ENCODE results near the gene FOXI3. TPM values are rescaled to one million over a fixed set of nuclear protein-coding genes. Genes with fewer than 3 reads are reported as not detected.

Gene FOXI3
- total and polyA plus RNA-seq, 4 donors, result not detected

DNA sequence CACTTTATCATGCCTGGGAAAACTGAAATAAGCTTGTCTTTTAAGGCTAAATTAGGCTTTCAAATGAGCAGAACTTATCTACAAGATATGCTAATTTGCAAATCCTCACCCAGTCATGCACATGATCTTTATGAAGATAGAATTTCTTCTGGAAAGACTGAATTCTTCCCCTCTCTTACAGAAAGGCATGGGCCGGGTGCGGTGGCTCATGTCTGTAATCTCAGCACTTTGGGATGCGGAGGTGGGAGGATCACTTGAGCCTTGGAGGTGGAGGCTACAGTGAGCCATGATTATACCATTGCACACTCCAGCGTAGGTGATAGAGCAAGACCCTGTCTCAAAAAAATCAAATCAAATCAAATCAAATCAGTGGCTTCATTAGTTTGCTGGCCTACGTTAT lies 11.7 kb upstream of the FOXI3 start:
- DNase-seq (ENCODE audit: low spot score), result no peak
- Histone ChIP-seq H3K36me3 (ENCODE audit: control insufficient read depth in 4 of 4, insufficient read depth in 3 of 4, low read depth in 1 of 4, low read length in 3 of 4) (no peaks in the 10 kb centered on the region), H3K27ac (ENCODE audit: low read depth in 1 of 2, low read length in 2 of 2) (no peak overlapping the region), H3K27me3 (ENCODE audit: control insufficient read depth in 4 of 4, insufficient read depth in 4 of 4, low read length in 3 of 4) (peaks cover 0 to 7% (median 0%) of the 10 kb centered on the region in 4 donors), H3K4me1 (ENCODE audit: control insufficient read depth in 4 of 4, insufficient read depth in 4 of 4, low read length in 3 of 4) (no peaks in the 10 kb centered on the region), H3K9ac (ENCODE audit: low read depth in 1 of 2, low read length in 2 of 2) (no peak overlapping the region), H3K9me3 (ENCODE audit: control insufficient read depth in 4 of 4, low read length in 3 of 4) (no peaks in the 10 kb centered on the region), H3K4me3 (ENCODE audit: low read depth in 1 of 3, low read length in 3 of 3) (no peak overlapping the region)
- WGBS, result 80% methylated on average over 5 of the region's 5 CpGs
- TF ChIP-seq, protein P1, sequence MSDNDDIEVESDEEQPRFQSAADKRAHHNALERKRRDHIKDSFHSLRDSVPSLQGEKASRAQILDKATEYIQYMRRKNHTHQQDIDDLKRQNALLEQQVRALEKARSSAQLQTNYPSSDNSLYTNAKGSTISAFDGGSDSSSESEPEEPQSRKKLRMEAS (IDR thresholded peaks at IDR 0.05), result no peak
- TF ChIP-seq JUND (IDR thresholded peaks at IDR 0.05) (no peak), YY1 (IDR thresholded peaks at IDR 0.05) (no peak), SP1 (IDR thresholded peaks at IDR 0.05) (no peak), NR2F2 (IDR thresholded peaks at IDR 0.05) (no peak), RAD21 (IDR thresholded peaks at IDR 0.05) (no peak), GABPA (IDR thresholded peaks at IDR 0.05 in 1 of 2, conservative IDR thresholded peaks at IDR 0.05 in 1 of 2) (no peak), HNF4A (conservative IDR thresholded peaks at IDR 0.05) (no peak), FOXA2 (IDR thresholded peaks at IDR 0.05) (no peak), TAF1 (conservative IDR thresholded peaks at IDR 0.05) (no peak), FOXA1 (IDR thresholded peaks at IDR 0.05) (no peak), EGR1 (IDR thresholded peaks at IDR 0.05; ENCODE audit: low read depth in 2 of 2) (no peak), RXRA (IDR thresholded peaks at IDR 0.05) (no peak)
- TF ChIP-seq, protein P2, sequence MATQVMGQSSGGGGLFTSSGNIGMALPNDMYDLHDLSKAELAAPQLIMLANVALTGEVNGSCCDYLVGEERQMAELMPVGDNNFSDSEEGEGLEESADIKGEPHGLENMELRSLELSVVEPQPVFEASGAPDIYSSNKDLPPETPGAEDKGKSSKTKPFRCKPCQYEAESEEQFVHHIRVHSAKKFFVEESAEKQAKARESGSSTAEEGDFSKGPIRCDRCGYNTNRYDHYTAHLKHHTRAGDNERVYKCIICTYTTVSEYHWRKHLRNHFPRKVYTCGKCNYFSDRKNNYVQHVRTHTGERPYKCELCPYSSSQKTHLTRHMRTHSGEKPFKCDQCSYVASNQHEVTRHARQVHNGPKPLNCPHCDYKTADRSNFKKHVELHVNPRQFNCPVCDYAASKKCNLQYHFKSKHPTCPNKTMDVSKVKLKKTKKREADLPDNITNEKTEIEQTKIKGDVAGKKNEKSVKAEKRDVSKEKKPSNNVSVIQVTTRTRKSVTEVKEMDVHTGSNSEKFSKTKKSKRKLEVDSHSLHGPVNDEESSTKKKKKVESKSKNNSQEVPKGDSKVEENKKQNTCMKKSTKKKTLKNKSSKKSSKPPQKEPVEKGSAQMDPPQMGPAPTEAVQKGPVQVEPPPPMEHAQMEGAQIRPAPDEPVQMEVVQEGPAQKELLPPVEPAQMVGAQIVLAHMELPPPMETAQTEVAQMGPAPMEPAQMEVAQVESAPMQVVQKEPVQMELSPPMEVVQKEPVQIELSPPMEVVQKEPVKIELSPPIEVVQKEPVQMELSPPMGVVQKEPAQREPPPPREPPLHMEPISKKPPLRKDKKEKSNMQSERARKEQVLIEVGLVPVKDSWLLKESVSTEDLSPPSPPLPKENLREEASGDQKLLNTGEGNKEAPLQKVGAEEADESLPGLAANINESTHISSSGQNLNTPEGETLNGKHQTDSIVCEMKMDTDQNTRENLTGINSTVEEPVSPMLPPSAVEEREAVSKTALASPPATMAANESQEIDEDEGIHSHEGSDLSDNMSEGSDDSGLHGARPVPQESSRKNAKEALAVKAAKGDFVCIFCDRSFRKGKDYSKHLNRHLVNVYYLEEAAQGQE (IDR thresholded peaks at IDR 0.05), result no peak
- TF ChIP-seq, protein P3, sequence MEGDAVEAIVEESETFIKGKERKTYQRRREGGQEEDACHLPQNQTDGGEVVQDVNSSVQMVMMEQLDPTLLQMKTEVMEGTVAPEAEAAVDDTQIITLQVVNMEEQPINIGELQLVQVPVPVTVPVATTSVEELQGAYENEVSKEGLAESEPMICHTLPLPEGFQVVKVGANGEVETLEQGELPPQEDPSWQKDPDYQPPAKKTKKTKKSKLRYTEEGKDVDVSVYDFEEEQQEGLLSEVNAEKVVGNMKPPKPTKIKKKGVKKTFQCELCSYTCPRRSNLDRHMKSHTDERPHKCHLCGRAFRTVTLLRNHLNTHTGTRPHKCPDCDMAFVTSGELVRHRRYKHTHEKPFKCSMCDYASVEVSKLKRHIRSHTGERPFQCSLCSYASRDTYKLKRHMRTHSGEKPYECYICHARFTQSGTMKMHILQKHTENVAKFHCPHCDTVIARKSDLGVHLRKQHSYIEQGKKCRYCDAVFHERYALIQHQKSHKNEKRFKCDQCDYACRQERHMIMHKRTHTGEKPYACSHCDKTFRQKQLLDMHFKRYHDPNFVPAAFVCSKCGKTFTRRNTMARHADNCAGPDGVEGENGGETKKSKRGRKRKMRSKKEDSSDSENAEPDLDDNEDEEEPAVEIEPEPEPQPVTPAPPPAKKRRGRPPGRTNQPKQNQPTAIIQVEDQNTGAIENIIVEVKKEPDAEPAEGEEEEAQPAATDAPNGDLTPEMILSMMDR (IDR thresholded peaks at IDR 0.05; ENCODE audit: low read depth, low read length, missing input control), result no peak
- TF ChIP-seq, protein P4, sequence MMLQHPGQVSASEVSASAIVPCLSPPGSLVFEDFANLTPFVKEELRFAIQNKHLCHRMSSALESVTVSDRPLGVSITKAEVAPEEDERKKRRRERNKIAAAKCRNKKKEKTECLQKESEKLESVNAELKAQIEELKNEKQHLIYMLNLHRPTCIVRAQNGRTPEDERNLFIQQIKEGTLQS (IDR thresholded peaks at IDR 0.05), result no peak

DNA sequence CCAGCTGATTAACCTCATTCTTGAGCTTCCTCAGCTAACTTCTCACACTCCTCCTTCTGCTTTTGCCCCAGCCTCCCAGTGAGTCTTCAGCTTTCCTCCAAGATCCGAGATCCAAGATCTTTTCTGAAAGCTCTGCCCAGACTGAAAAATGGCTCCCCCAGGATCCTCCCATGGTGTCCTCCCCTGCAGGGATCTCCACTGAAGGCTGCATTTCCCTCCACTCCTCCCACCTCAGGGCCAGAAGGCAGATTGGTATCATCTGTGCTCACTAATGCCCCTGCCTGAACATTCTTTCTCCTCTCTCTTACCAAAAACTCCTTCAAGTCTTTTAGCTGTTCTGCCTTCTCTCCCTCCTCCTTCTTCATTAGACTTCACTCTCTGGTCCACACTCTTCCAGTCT lies 6.1 kb upstream of the FOXI3 start:
- Histone ChIP-seq H3K4me3 (ENCODE audit: low read depth in 1 of 3, low read length in 3 of 3) (no peak overlapping the region), H3K27me3 (ENCODE audit: control insufficient read depth in 4 of 4, insufficient read depth in 4 of 4, low read length in 3 of 4) (peaks cover 0 to 16% (median 2%) of the 10 kb centered on the region in 4 donors), H3K9me3 (ENCODE audit: control insufficient read depth in 4 of 4, low read length in 3 of 4) (no peaks in the 10 kb centered on the region), H3K36me3 (ENCODE audit: control insufficient read depth in 4 of 4, insufficient read depth in 3 of 4, low read depth in 1 of 4, low read length in 3 of 4) (no peaks in the 10 kb centered on the region), H3K9ac (ENCODE audit: low read depth in 1 of 2, low read length in 2 of 2) (no peak overlapping the region), H3K27ac (ENCODE audit: low read depth in 1 of 2, low read length in 2 of 2) (no peak overlapping the region), H3K4me1 (ENCODE audit: control insufficient read depth in 4 of 4, insufficient read depth in 4 of 4, low read length in 3 of 4) (no peaks in the 10 kb centered on the region)
- 24% methylated on average over 1 of the region's 1 CpG for WGBS
- no peak for DNase-seq (ENCODE audit: low spot score)
- TF ChIP-seq GABPA (IDR thresholded peaks at IDR 0.05 in 1 of 2, conservative IDR thresholded peaks at IDR 0.05 in 1 of 2) (no peak), RAD21 (IDR thresholded peaks at IDR 0.05) (no peak), YY1 (IDR thresholded peaks at IDR 0.05) (no peak), EGR1 (IDR thresholded peaks at IDR 0.05; ENCODE audit: low read depth in 2 of 2) (no peak)
- TF ChIP-seq, protein P2 (IDR thresholded peaks at IDR 0.05), result no peak
- TF ChIP-seq, protein P1 (IDR thresholded peaks at IDR 0.05), result no peak
- TF ChIP-seq, protein P4 (IDR thresholded peaks at IDR 0.05), result no peak
- TF ChIP-seq, protein P5, sequence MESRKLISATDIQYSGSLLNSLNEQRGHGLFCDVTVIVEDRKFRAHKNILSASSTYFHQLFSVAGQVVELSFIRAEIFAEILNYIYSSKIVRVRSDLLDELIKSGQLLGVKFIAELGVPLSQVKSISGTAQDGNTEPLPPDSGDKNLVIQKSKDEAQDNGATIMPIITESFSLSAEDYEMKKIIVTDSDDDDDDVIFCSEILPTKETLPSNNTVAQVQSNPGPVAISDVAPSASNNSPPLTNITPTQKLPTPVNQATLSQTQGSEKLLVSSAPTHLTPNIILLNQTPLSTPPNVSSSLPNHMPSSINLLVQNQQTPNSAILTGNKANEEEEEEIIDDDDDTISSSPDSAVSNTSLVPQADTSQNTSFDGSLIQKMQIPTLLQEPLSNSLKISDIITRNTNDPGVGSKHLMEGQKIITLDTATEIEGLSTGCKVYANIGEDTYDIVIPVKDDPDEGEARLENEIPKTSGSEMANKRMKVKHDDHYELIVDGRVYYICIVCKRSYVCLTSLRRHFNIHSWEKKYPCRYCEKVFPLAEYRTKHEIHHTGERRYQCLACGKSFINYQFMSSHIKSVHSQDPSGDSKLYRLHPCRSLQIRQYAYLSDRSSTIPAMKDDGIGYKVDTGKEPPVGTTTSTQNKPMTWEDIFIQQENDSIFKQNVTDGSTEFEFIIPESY (IDR thresholded peaks at IDR 0.05), result no peak
- TF ChIP-seq, protein P3 (IDR thresholded peaks at IDR 0.05; ENCODE audit: low read depth, low read length, missing input control), result no peak

Data from liver (tissue), 9 donors.